ENCODE results near the gene NEDD4L.

NEDD4L gene

DNA sequence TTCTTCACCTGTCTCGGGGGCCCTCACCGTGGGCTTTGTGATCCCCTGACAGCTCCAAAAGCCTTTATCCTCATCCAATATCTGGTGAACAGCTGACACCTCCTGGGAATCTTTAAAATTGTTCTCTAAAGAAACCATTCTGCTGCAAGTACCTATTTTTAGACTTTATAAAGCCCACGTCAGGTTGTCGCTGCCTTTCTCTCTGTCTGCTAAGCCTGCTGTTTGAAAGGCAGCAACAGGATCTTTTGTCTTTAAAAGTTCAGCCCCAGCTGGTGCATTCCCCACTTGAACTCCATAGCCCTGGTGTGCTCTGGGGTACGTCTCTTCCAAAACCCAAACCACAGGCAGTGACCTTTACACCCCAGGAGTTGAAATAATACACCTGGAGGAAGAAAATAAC, 145.0 kb downstream of the NEDD4L start:
- no peak for DNase-seq

DNA sequence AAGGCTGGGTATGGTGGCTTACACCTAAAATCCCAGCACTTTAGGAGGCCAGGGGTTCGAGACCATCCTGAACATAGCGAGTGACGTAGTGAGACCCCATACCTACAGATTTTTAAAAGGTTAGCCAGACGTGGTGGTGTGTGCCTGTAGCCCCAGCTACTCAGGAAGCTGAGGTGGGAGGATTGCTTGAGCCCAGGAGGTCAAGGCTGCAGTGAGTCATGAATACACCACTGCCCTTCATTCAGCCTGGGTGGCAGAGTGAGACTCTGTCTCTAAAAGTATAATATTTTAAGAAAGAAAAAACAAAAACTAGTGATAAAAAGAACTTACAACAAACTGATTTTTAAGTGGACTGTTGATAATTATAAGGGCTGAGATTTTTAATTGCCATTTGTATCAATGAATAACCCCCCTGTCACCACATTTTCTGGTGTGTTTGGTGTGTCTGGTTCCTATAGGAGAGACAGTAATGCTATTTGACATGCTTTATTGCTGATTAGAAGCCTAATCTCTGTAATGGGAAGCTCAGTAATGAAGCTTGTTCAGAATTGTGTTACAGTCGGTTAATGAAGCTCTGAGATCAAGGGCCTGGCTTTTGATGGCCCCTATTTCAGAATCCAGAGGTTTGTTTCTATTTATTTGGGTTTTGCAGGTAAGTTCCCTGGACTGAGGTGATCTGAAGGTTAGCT, 147.0 kb downstream of the NEDD4L start:
- no peak for DNase-seq

DNA sequence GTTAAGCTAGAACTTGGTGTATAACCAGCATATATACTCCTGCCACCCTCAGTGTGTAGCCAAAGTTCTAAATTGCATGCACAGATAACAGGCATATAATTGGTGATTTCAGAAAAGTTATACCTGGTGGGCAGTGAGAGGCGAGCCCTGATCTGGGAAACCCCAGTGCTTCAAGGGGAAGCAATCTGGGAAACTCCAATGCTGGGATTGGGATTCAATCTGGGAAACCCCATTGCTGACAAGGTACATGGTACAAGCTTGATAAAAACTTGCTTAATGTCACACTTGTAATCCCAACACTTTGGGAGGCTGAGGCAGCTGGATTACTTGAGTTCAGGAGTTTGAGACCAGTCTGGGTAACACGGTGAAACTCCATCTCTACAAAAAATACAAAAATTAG, 147.6 kb downstream of the NEDD4L start:
- no peak for DNase-seq

DNA sequence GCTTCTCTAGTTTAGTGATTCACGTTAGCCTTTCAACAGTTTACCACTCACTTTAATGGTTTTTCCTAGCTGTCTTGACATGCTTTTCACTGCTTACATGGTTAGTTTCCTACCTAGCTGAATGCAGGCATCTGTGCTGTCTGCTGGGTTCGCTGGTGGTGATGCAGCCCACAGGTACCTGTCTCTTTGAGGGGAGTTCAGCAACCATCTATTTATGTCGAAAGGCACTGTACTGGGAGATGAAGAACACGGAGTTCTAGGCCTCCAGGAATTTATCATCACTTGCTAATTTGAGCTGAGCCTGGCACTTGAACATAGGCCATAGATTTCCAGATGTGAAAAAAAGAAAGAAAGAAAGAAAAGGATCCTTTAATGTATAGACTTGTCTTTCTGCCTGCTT, 148.5 kb downstream of the NEDD4L start:
- DNase-seq = no peak

DNA sequence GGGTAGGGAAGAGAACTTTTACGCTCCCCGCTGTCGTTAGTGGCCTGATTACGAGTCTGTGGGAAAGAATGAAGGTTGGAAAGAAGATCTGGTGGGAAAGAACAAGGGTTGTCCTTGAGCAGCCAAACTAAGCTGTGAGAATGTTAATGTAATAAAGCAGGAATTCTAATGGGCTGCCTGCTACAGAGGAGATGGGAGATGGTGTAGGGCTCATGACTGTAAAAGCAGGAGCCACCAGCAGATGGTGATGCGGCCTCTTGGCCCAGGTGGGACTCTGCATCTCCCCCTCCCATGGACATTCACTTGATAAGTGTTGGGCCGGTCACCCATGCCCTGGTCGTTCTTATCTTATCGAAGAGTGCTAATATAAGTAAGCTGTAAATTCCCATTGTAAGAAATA, 150.0 kb downstream of the NEDD4L start:
- no peak for DNase-seq

DNA sequence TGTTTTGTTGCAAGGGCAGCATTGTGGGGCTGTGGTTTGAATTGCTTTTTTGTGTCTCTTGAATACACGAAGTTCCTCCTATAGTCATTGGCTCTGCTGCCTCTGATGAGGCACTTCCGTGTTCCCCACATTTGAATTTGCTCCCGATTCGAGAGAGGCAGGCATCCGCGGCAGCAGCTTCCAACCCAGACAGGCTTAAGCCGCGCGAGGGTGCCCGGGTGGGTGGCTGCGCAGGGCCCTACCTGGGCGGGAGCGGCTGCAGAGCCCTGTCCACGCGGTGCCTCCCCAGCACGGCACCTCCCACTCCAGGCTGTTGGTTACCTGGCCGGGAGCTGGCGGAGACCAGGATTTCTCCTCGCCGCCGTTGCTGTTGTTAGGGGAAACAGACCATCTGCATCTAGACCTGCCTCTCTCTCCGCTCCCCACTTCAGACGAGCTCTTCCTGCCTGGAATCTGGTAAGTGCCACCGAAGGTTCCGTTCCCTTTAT, 151.3 kb downstream of the NEDD4L start:
- DNase-seq = peak; percentile 8

DNA sequence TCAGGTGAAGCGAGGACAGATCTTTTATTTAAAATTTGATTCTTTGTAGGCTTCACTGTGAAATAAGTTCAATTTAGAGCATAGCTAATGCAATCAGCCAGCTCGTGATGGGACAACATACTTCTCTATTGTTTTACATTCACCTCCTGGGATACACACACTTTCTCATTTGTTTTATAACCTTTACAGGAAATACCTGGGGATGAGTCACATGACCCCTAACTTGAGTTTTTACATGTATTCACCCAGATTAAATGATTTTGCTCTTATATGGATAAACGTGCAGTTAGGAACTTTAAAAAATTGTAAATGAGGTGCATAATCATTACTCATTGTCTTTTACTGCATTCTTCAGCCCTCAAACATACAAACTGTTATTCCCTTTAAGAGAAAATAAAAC, 152.1 kb downstream of the NEDD4L start:
- no peak for DNase-seq

DNA sequence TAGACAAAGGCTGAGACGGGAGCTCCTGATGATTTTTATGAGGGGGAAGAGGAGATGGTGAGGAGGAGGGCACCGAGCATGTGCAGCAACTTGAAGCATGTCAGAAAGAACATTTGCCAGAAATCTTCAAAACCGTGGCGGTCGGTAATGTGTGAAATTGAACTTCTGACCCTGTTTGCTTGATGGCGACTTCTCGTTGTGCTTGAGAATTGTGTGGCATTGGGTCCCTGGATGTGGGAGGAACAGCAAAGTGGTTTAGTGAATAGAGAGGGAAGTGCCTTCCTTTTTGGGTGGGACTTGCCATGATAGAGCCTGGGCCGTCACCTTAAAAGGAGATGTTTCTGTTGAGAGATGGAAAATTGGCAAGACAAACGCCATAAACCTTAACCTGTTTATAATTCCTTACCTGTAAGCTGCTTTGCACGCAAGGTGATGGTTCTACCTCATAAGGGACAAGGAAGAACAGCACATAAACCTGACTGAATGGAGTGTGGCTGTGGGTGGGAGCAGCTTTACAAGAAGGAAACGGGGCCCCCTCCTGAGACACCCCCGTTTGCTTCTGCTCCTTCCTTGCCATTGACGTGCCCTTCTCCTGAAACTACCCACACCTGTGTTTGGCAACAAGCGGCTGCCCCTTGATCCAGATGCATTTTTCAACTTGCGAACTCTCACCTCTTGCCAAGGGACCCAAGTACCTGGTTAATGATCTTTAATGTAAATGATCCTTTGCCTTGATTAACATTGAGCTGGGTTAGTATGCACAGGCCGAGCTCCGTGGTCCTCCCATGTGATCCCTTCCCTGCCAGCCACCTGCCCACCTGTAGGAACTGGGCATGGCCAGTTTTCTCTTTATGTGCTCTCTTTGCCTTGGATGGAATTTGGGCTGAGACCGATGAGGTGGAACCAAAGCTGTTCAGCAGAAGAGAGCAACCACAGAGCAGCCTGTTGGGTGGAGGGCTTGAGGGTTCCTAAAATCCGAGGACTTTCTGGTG, 153.2 kb downstream of the NEDD4L start:
- no peak for DNase-seq

DNA sequence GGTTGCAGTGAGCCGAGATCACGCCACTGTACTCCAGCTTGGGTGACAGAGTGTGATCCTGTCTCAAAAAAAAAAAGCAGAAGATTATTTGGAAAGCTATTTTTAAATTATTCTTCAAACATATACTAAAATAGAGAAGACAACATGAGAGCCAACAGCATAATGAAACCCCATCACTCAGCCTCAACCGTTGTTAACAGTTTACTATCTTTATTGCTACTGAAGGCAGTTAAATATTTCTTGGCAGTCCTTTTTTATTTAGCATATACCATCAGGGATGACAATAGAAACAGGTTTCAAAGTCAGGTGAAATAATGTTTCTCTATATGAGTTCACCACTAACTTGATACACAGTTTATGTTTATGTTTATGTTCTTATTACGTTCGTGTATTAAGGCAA, 157.2 kb downstream of the NEDD4L start:
- no peak for DNase-seq

DNA sequence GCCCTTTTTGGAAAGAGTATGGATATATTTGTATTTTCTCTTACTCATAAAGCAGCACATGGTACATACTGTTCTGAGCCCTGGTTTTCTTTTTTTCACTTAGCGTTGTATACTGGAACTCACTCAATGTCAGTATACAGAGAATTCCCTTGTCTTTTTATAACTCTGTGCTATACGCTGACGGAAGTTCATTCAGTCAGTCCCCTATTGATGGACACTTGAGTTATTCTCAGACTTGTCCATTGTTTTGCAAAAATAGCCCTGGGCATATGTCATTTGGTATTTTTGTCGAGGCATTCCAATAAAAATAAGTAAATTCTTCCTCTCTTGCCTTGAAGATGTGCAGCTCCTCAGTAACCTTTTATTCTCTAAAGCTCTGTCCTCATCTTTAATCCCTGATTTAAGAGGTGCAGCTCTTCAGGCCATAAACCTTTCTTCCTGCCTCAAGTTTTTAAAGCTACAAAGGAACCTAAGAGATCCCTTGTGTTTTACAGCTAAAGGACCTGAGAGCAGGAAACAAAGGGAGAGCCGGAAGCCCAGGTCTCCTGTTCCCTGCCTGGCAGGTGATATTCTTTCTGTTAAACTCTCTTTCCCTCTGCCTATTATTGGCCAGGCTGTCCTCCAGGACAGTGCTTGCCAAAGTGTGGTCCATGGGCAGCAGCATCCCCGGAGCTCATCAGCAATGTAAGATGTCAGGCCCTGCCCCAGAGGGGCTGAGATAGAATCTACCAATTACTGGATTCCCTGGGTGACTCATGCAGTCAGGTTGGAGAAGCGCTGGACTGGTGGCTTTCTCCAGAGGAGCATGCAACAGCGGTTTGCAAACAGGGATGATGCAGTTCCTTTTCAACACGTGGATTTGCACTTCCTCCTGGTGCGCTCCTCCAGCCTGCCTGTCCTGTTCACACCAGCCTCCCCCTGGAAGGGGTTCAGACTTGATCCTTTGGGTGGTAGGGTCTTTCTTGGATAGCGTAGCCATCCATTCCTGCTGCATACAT, 158.0 kb downstream of the NEDD4L start:
- DNase-seq = no peak

DNA sequence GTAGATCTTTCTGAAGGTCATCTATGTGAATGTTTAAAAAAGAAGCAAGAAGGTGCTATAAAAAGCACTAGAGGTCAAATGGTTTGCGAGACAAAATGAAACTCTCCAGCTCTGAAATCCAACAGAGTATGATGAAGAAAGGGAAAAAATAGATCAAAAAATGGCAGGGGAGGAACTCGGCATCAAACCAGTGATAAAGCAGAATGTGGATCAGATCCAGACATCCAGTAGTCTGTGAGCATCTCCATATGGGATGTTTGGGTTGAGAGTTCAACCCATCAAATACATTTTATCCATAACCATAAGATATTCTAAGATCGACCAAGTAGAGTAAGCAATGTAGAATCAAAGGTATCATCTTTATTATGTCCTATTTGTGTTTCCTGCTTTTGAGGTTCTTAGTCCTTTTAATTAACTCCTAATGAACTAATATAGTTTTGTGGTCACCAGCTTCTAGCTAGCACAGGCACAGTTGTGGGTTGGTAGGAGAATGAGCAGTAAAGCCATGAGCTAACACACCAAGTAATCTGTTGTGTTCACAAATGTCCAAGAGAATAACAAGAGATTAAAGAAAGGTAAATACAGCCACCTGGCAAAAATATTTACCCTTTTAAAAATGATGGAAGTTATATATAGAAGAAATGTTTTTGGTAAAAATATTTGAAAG, 160.9 kb downstream of the NEDD4L start:
- DNase-seq = no peak

DNA sequence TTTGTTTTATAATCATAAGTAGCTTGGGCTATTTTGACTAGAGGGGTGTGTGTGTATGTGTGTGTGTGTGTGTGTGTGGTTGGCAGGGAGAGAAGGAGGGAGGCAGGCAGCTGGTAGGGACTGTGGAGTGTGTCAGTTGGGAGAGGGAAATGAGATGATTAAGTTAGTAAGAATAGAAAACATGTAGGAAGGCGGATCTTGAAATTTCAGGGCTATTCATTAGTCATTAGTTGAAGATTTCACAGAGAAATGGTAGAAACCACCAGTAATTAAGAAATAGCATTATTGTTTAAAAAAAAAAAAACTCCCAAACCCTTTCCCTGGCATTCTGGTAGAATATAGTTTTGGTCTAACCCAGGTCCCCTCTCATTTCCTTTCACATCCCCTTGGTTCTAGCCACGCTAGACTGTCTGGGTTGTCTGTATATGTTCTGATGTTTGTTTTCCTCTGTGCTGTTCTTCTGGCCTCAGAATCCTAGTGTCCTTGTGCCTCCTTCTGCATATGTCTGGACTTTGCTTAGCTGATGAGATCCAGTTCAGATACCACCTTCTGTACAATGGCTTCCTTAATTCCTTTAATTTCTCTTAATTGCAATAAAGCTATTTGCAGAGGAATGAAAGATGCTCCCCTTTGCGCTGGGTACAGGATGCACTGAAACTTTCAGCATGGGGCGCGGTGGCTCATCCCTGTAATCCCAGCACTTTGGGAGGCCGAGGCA, 161.6 kb downstream of the NEDD4L start:
- DNase-seq = no peak

DNA sequence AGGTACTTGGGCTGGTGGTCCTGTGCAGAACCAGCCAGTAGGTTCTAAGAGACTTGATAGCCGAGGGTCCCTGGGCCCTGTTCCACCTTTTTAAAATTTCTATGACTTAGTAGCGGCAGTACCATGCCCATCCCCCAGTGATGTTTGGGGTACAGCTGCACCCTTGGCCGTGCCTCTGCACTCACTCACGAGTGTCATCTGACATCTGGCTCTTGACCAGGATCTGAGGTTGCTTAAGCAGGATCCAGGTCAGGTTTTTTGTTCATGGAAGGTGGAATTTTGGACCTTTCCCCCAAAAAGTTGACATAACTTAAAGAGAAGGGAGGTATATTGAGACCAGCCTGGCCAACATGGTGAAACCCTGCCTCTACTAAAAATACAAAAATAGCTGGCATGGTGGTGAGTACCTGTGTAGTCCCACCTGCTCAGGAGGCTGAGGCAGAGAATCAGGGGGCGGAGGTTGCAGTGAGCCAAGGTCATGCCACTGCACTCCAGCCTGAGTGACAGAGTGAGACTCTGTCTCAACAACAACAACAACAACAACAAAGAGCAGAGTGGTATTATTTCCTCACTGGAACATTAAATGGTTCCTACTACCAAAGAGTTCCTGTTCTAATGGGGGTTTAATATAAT, 163.6 kb downstream of the NEDD4L start:
- DNase-seq = no peak

DNA sequence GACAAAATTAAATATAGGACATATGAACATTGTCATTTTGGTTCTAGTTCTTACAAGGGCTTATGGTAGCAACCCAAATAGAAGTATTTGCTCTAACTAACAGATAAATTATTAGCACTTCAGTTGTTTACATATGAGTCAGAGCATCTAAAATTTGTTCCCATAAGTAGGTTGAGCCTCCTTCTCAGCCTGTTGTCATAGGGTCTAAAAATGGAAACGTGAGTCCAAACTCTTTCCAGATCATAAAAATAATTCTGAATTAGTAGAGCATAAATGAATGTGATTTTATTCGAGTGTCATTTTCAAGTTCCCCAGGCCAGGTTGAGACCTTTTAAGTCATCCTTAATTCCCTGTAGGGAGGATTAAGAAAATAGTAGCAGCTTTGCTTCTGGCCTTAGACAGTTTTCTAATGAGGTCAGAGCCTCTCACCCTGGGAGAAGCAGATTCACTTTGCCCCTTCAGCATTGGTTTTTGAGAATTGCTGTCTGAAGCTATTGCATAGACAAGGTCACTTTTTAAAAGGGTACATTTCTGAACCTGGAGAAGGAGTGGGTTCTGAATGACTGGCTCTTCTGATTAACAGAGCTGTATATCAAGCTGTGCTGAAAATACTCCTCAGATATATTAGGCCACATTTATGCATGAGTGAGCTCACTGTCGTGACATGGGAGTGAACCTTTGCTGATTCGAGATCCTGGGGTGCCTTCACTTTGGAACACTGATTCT, 164.3 kb downstream of the NEDD4L start:
- no peak for DNase-seq

DNA sequence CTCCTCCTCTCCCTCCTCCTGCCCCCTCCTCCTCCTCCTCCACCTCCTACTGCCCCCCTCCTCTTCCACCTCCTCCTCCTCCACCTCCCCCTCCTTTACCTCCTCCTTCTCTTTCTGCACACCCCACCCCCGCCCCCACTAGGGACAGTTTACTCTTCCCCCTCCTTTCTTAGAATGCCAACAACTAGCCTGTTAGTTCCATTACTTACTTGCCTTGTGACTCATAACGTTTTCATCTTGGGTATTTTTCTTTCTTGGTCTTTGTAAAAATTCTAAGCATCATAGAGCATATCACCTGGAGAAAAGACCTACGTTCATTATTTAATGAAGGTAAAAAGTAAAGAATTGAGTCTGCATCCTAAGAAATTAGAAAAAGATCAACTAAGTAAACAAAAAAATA, 165.3 kb downstream of the NEDD4L start:
- no peak for DNase-seq

DNA sequence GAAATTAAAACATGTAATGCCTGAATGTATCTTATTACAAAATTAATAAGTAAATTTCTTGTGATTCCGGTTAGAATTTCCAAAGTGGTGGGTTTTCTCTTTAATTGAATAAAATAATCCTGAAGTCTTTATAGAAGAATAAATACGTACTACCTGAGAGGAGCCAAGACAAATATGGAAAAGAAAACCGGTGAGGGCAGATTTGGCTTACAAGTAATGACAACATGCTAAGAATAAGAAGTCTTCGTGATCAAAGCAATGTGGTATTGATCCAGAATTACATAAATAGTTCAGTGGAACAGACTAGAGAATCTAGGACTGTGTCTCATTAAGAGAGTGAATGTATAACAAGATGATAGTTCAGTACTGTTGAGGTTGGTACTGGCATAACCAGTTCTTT, 167.5 kb downstream of the NEDD4L start:
- DNase-seq = no peak

DNA sequence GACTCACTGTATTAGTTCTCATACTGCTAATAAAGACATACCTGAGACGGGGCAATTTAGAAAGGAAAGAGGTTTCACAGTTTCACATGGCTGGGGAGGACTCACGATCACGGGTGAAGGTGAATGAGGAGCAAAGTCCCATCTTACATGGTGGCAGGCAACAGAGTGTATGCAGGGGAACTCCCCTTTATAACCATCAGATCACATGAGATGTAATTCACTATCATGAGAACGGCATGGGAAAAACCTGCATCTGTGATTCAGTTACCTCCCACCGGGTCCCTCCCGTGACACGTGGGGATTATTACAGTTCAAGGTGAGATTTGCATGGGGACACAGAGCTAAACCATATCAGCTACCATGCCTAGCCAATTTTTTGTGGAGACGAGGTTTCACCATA, 168.2 kb downstream of the NEDD4L start:
- no peak for DNase-seq

DNA sequence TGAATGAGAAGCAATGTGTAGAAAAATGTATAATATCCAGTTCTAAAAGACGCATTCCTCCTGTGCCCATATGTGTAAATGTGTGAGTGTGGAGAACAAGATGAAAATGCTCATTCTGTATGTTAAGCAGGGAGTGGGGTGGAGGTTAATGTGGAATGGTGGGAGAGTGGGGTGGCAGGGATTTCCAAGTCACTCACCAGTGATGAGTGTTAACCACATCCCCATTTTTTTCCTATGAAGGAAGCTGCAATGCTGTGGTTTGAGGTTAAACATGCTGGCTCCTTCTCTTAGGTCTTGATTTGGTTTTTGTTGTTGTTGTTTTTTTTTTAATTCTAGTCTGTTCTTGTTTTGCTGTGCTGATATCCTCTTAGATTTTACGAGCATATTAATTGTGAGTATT, 169.4 kb downstream of the NEDD4L start:
- DNase-seq = no peak

DNA sequence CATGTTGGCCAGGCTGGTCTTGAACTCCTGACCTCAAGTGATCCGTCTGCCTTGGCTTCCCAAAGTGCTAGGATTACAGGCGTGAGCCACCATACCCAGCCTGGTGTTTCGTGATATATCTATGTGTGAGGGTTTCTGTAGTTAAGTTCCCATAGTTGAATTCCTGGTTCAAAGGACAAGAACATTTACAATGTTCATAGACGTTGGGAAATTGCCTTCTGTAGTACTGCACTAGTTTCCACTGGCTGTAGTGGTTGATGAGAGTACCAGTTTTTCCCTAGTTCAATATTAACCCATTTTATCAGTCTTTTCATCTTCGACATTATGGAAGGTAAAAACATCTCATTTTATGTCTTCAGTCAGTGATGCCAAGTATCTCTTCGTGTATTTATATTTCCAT, 171.0 kb downstream of the NEDD4L start:
- DNase-seq = no peak

DNA sequence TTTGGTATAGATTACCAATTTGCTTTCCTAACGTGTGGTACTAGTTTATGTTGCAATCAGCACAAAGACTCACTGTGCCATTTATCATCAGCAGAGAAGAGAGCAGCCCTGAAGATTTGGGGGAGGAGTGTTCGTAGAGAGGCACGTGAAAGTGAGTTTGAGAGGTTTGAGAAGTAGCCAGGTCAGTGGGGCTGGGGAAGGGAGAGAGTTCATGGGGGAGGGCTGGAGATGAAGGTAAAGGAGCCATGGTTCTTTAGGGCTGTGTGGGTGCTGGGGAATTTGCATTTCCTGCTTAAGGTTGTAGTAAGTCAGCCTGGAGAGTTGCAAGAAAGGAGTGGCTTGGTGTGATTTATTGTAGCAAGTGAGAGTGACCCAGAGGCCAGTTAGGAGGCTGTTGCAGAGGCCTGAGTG, 172.1 kb downstream of the NEDD4L start:
- DNase-seq = no peak
